HUES6 (cell line): ENCODE data around the gene PCNX2.
A peak's percentile ranks its signal among the peaks of the same experiment; 100 is the strongest.

Experiments
- H3K27ac ChIP-seq: 2 replicates; pipeline ENCODE4 v1.7.0; 2013; ENCODE audit warnings: low read depth, mild to moderate bottlenecking, low read length, inconsistent platforms
- H3K27me3 ChIP-seq: 2 replicates; pipeline ENCODE4 v1.6.1; 2013; ENCODE audit warnings: low read length; ENCODE audit not compliant: control insufficient read depth, insufficient read depth
- H3K36me3 ChIP-seq: 2 replicates; pipeline ENCODE4 v1.6.1; 2013; ENCODE audit warnings: low read length; ENCODE audit not compliant: control insufficient read depth, insufficient read depth
- H3K4me1 ChIP-seq: 2 replicates; pipeline ENCODE4 v1.6.1; 2013; ENCODE audit warnings: low read length; ENCODE audit not compliant: control insufficient read depth, insufficient read depth
- H3K4me3 ChIP-seq: 2 replicates; pipeline ENCODE4 v1.5.1; 2013; ENCODE audit warnings: low read depth, low read length
- H3K9ac ChIP-seq: one replicate; pipeline ENCODE4 v1.6.1; 2013; ENCODE audit warnings: mild to moderate bottlenecking, low read length
- H3K9me3 ChIP-seq: 2 replicates; pipeline ENCODE4 v1.6.1; 2013; ENCODE audit warnings: low read depth, low read length; ENCODE audit not compliant: control insufficient read depth, insufficient read depth

PCNX2 gene

DNA sequence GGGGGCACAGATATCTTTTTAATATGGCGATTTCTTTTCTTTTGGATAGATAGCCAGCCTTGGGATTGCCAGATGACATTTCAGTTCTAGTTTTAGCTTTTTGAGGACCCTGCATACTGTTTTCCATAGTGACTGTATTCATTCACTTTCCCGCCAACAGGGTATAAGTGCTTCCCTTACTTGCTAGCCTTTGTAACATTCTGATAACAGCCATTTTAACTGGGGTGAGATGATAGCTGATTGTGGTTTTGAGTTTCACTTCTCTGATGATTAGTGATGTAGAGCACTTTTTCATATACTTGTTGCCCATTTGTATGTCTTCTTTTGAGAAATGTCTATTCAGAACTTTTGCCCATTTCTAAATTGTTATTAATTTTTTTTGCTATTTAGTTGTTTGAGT, 193.2 kb downstream of the PCNX2 start:
- Histone ChIP-seq H3K27me3 (no peaks in the 10 kb centered on the region), H3K36me3 (peaks cover 9% of the 10 kb centered on the region), H3K9me3 (no peaks in the 10 kb centered on the region)

DNA sequence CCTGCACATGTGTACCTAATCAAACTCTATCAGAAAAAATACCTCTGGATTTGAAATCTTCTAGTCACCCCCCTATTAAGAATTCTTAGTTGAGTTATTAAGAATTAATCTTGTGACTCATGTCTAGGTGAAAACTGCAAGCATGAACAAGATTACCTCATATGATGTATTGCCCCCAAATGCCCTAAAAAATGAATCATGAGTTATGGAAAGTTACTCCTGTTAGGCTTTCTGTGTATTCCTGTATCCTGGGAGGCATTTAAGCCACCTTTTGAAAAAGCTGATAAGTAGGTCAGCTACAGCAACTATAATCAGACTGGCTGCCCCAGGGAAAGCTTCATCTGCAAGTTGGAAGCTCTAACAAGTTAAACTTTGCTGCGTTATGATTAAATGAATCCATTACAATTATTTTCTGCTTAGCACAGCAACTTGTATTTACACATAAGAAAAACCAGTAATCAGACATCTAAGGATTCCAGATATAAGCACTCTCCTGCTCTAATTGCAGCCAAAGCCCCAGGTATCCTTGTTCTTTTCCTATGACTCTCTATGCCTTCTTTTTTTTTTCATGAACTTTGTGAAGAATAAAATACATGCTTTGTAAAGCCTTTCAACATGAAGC, 197.5 kb downstream of the PCNX2 start:
- no peaks in the 10 kb centered on the region for H3K9me3 ChIP-seq
- H3K9ac ChIP-seq: no peak overlapping the region
- peaks cover 19% of the 10 kb centered on the region; the same call in 1 of the 2 replicates for H3K36me3 ChIP-seq
- H3K4me1 ChIP-seq: no peaks in the 10 kb centered on the region
- no peak overlapping the region for H3K4me3 ChIP-seq
- H3K27me3 ChIP-seq: no peaks in the 10 kb centered on the region
- no peak overlapping the region for H3K27ac ChIP-seq

More for the DNA sequence above, 193.2 kb downstream of the PCNX2 start:
- Histone ChIP-seq H3K27ac (no peak overlapping the region), H3K9ac (no peak overlapping the region), H3K4me3 (no peak overlapping the region), H3K4me1 (no peaks in the 10 kb centered on the region; the same call in 1 of the 2 replicates)

DNA sequence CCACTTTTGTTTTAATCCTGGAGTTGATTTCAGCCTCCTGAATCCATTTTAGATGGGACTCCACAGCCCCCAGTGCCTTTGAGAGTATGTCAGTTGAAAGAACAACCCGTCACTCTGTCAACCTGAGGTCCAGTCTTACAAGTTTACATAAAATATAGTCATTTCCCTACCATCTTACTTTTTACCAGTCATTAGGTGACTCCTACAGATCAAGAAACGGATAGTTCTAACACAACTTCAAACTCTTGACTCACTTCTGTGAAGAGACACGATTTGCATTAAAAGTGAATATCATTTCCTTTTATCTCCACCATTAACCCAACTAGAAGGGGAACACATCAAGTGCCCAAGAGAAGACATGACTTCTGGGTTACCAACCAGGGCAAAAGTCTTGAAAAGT, 198.0 kb downstream of the PCNX2 start:
- Histone ChIP-seq H3K36me3 (peaks cover 19% of the 10 kb centered on the region; the same call in 1 of the 2 replicates), H3K27ac (no peak overlapping the region), H3K4me1 (no peaks in the 10 kb centered on the region), H3K4me3 (no peak overlapping the region), H3K27me3 (no peaks in the 10 kb centered on the region), H3K9ac (no peak overlapping the region), H3K9me3 (no peaks in the 10 kb centered on the region)

DNA sequence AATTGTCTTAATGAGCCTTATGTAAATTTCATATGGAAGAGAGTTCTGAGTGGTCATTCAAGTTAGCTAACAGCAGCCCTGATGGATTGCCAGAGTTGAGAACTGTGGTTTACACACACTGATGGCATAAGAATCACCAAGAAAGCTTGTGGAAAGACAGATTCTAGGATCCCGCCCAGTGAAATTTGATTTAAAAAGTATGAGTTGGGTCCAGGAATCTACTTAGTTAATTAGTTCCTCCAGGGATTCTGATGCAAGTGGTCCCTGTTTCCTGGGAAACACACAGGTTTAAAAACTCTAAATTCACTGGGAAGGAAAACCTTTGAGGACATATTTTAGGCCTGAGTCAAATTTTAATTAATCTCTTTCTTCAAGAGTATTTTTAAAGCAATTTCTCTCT, 200.8 kb downstream of the PCNX2 start:
- H3K4me1 ChIP-seq: 0 out of 2 replicates have a peak, but pooled peaks cover 2% of the 10 kb centered on the region
- peaks cover 32% of the 10 kb centered on the region for H3K36me3 ChIP-seq
- H3K9me3 ChIP-seq: no peaks in the 10 kb centered on the region
- no peak overlapping the region for H3K4me3 ChIP-seq
- no peak overlapping the region for H3K9ac ChIP-seq
- H3K27ac ChIP-seq: no peak overlapping the region
- H3K27me3 ChIP-seq: no peaks in the 10 kb centered on the region

DNA sequence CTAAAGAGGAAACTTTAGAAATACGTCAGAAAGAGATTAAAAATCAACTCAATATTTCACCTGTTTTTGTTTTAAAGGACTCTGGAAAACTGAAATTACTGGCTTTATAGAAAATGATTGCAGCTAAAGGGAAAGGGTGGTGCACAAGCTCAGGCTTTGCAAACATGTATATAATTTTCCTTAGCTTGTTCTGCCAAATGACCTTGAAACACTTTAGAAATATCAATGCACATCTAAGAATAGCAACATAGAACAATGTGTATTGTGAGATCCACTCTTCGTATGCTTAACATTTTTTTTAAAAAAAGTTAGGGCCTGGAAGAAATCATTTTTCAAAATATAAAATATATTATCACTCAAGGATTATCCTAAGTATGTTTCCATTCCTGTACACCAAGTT, 201.3 kb downstream of the PCNX2 start:
- Histone ChIP-seq H3K27me3 (no peaks in the 10 kb centered on the region), H3K4me1 (peaks cover 7% of the 10 kb centered on the region; the same call in 1 of the 2 replicates), H3K9me3 (no peaks in the 10 kb centered on the region)

DNA sequence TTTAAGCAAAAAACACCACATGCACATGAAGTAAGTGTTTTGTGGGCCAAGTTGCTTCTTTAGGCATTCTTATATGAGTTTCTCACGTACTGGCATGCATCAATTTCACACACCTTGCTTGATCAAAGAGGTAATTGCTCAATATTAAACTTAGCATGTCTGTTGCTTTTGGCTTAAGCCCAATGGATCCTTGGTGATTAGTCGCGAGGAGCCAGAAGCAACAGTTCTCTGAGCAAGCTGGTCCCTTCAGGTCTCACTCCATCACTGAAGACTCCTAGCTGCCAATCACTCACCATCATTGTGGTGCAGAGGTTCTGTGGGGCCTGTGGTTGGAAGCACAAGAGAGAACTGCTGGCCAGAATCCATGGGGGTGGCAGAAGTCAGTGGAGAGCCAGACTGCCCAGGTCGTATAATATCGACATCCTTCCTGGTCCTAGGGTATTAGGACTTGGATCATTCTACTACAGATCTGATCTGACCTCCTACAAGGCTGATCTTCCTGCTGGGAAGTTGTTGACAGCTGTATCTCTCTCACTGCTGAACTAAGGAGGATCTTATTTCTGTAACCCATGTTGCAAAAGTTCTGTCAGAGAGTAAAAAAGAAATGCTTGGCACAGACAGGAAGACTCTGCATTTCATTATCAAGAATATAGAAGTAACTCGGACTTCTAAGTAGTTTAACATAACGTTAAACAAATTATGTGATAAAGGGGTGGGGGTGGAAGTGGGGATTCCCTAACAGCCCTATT, 204.6 kb downstream of the PCNX2 start:
- Histone ChIP-seq H3K9me3 (no peaks in the 10 kb centered on the region), H3K4me3 (no peak overlapping the region), H3K27me3 (no peaks in the 10 kb centered on the region), H3K36me3 (peaks cover 41% of the 10 kb centered on the region), H3K4me1 (peaks cover 17% of the 10 kb centered on the region; the same call in 1 of the 2 replicates), H3K9ac (no peak overlapping the region), H3K27ac (no peak overlapping the region)

More for the DNA sequence above, 201.3 kb downstream of the PCNX2 start:
- no peak overlapping the region for H3K4me3 ChIP-seq
- H3K36me3 ChIP-seq: peaks cover 36% of the 10 kb centered on the region
- H3K9ac ChIP-seq: no peak overlapping the region
- H3K27ac ChIP-seq: no peak overlapping the region

DNA sequence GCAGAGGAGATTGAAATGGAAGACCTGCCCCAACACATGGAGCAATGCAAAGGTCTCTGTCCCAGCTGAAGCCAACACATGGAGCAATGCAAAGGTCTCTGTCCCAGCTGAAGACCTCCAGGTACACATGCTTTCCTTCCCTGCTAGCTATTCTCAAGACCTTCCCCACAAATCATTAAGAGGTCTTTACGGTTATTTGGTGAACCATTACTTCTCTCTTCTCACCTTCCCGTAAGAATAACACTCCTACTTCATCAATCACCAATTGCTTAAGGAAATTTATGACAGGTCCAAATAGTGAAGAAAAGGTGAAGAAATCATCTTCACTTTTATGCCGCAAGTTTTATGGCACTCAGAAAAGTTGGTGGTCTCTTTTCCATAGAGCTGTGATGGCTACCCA, 206.3 kb downstream of the PCNX2 start:
- H3K9ac ChIP-seq: no peak overlapping the region
- no peaks in the 10 kb centered on the region for H3K9me3 ChIP-seq
- H3K27me3 ChIP-seq: no peaks in the 10 kb centered on the region
- no peak overlapping the region for H3K4me3 ChIP-seq
- H3K4me1 ChIP-seq: peaks cover 17% of the 10 kb centered on the region; the same call in 1 of the 2 replicates
- H3K27ac ChIP-seq: no peak overlapping the region
- peaks cover 37% of the 10 kb centered on the region for H3K36me3 ChIP-seq

DNA sequence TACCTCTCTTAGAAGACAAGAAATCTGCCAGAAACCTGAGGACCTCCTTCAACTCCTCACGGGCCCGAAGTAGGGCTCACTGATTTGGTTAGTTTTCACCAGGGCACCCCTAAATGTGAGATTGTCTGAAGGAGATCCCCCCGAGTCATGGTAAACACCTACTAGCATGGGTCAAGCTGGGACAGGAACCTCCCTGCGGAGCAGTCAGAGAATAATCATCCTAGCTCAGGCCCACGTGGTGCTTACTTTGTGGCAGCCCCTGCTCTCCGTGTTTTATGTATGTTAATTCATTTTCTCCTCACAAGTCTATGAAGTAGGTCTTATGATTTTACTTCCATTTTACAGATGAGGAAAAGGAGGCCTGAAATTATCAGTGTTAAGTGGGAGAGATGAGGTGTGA, 206.9 kb downstream of the PCNX2 start:
- no peaks in the 10 kb centered on the region for H3K9me3 ChIP-seq
- H3K4me3 ChIP-seq: no peak overlapping the region
- no peaks in the 10 kb centered on the region for H3K27me3 ChIP-seq
- H3K4me1 ChIP-seq: peaks cover 17% of the 10 kb centered on the region; the same call in 1 of the 2 replicates
- 0 out of 2 replicates have a peak overlapping the region, but pooled peaks have one; percentile 18 for H3K27ac ChIP-seq
- no peak overlapping the region for H3K9ac ChIP-seq
- H3K36me3 ChIP-seq: peaks cover 38% of the 10 kb centered on the region

DNA sequence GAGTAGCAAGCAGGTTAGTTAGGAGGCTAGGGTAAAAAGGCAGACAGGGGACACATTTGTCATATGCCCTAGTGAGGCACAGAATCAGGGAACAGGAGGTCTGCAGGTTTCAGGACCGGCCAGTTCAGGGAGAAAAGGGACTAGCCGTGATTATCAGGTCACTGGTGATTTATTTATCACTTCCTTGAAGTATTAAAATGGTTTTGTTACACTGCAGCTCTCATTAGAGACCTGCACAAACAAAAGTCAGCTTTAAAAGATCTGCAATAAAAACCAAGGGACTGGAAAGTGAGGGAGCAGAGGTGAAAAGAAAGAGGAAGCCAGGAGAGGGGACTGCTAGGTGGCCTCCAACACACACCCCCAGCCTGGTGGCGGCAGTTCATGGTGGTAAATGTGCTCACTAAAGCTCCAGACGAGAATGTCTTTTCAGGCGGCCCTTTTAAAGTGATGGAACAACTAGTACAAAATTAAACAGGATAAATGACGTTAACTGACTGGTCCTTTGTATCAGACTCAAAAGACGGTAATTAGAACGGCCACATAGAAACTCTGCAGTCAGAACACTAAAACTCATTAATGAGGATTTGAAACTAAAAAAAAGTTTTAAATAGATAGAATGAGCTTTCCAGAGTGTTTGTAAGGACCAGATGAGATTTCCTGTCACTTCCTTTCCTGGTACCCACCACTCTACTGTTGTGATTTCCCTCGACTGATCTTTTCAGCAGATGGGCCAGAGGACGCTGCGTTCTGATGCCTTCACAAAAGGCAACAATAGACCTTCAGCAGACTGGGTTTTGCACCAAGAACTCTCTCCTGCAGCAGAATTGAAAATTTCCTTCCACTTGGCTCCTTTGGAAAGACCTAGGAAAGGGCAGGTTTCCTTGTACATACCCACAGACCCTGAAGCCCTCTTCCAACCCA, 208.3 kb downstream of the PCNX2 start:
- H3K36me3 ChIP-seq: peaks cover 32% of the 10 kb centered on the region
- no peaks in the 10 kb centered on the region for H3K9me3 ChIP-seq
- no peak overlapping the region for H3K4me3 ChIP-seq
- peaks cover 17% of the 10 kb centered on the region; the same call in 1 of the 2 replicates for H3K4me1 ChIP-seq
- no peak overlapping the region for H3K27ac ChIP-seq
- no peaks in the 10 kb centered on the region for H3K27me3 ChIP-seq
- no peak overlapping the region for H3K9ac ChIP-seq

DNA sequence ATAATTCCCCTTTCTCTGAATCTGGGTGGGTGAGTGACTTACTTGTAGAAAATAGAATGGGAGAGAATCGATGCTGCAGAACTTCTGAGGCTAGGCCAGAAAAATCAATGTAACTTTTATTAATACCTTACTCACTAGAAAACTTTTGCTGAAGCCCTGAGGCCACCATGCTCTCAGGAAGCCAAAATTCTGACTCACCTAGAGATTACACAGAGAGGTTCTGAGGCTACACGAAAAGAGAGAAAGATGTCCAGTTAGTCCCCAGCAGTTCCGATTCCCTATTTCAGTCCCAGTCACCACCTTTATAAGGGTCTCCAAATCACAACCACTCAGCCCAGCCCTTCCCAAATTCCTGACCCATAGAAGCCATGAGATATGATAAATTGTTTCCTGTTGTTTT, 210.0 kb downstream of the PCNX2 start:
- Histone ChIP-seq H3K27ac (no peak overlapping the region), H3K4me3 (no peak overlapping the region), H3K36me3 (peaks cover 26% of the 10 kb centered on the region), H3K27me3 (no peaks in the 10 kb centered on the region), H3K4me1 (peaks cover 22% of the 10 kb centered on the region), H3K9me3 (no peaks in the 10 kb centered on the region), H3K9ac (no peak overlapping the region)
